IPS DF 4.7 (cell line): Measurements from ENCODE around the gene UXS1.

Experiments
- DNase-seq: peaks from one replicate; pipeline ENCODE4 v3.0.0-alpha.2; 2013; ENCODE audit warnings: low spot score; ENCODE audit errors: extremely low read depth

UXS1 gene

DNA sequence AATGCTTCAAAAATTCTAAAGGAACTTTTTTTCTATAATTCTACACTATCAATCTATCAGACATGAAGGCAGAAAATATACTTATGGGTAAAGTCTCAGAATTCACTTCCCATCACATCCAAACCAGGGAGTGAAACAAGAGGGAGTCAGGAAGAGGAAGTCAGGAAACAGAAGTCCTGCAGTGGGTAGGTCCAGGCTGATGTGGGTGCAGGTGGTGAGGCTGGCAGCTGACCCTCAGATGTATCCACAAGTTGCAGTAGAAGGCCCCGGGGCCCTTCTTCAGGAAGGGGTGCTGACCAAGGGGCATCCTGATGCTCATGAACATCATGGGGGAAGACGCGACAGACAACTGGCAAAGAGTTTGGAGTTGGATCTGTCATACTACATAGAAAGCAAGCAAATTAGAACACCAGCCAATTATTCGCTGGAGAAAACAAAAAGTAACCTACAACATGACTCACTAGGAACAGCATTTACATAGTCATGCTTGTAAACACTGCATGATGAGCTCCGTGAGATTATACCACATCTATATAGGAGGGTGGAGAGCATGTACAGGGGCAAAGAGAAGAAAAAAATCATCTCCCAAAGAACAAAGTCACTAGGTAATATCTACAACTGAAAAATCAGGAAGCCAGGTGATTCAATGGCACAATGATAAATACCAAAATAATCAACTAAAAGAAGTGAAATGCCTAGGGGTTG is 4.2 kb downstream of the UXS1 start:
- DNase-seq = no peak

DNA sequence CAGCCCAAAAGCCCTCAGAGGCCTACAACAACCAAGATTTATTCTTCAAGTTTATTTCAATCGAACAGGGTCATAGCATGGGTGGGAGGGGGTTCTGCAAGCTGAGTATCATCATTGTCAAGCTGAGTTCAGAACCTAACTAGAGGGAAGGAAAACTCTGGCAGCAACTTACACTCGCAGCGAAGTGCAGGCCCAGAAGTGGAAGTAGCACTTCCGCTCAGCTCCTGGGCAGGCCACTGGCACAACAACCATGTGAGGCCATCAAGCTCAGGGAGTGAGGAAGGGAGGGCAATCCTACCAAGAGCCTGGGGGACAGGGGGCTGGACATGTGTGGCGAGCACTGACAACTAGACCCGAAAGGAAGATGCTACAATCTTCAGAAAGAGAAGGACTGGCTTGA is 4.8 kb downstream of the UXS1 start:
- no peak for DNase-seq

DNA sequence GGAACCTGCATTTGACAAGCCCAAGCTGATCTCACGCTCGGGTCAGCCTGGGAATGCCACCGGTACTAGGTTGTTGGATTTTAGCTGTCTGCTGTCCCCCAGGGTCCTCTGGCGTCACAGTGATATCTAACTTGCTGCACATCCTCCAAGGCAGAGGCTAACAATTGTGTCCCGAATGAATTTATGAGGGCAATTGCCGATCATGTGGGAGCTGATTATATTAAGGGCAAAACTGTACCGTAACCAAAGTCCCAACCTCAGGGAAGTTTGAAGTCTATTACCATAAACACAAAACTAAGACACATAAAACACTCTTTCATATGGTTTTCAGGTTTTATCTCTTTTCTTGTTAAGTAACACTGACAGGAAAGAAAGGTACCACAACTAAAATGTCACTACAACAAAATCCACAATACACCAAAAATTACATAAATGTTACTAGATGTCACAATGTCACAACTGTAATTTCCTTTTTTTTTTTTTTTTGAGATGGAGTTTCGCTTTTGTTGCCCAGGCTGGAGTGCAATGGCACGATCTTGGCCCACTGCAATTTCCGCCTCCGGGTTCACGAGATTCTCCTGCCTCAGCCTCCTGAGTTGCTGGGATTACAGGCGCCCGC is 6.7 kb downstream of the UXS1 start:
- DNase-seq = no peak

DNA sequence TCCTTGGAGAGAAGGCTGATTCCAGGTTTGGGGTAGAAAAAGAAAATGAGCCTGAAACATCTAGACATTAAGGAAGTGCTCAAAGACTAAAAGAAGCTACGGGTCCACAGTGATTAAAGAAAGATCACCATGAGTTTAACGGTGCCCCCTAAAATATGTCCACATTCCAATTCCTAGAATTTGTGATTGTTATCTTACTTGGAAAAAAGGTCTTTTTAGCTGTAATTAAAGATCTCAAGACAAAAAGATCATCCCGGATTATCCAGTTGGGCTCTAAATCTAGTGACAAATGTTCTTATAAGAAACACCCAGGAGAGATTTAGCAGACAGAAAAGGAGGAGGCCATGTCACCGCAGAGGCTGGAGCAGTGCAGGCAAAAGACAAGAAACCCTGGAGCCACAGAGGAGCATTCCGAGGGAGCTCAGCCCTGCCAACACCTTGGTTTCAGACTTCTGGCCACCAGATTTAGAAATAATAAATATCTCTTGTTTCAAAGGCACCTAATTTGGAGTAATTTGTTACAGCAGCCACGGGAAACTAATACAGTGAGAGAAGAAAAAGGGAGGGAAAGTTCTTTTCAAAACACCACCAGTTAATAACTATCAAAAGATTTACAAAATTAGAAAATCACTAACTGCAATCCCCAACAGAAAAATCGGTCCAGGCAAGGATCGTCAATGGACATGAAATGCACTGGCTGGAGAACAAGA is 8.5 kb downstream of the UXS1 start:
- DNase-seq = no peak

DNA sequence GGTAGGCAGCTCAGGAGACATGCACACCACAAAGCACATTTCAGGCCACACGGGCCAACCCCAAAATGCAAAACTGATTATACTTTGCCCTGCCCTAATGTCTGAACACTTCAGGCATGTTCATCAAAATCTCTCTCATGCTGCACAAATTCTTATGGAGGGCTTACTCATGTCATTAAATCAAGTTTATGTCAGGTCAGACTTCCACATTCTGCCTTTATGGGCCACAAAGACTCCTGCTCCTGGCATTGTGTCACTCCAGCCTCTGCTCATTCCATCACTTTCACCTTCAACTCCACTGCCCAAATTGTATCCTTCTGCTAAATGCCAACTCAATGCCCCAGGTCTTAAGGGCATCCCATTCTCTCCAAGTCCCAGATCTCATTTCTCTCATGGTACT is 9.2 kb downstream of the UXS1 start:
- no peak for DNase-seq

DNA sequence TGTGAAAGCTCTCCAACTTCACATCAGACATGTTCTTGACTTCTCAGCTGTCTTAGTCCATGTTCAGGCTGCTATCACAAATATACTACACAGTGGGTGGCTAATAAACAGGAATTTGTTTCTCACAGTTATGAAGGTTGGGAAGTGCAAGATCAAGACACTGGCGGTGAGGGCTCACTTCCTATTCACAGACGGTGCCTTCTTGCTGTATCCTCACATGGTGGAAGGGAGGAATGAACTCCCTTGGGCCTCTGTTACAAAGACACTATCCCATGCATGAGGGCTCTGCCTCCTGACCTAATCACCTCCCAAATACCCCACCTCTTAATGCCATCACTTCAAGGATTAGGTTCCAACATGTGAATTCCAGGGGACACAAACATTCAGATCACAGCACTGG is 9.7 kb downstream of the UXS1 start:
- DNase-seq = no peak

DNA sequence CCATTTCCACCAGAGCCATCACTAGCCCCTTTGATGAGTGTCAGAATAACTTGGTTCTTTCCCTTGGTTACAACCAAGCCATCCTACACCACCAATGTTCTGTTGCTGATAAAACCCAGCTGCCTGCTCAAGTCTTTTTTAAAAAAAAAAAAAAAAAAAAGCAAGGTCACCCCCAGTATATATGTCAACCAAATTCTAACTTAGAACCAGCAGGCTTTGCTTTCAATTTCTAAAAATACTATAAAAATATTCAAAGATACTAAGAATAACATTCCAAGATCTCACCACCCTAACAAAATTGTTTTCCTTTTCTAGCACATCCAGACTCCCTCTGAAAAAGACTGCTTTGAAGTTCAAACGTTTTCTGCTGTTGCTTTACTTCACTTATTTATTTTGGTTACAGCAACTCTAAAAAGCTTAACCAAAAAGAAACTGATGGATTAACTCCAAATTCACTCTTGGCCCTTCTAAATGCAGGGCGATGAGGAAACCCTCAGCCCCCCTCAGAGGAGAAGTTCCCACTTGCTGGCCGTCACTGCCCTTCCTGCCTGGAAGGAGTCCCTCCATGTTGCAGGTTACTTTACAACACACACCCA is 10.9 kb downstream of the UXS1 start:
- DNase-seq = no peak

DNA sequence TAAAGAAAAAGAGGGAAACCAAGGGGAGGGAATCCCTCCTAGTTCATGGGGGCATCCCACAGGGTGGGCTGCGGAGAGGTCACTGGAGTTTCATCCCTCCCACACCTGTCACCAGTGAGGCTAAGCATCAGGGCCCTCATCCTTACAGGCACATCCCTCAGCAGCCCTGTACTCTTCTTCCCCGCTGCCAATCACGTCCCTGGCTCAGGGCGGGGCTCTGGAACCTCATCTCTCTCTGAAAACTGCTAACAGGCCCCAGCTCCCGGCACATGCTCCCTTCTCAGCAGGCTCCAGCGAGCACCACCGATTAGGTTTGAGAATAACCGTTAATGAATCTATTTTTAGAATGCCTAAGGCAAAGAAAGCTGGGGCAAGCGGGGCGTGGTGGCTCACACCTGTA is 13.0 kb downstream of the UXS1 start:
- DNase-seq = no peak

DNA sequence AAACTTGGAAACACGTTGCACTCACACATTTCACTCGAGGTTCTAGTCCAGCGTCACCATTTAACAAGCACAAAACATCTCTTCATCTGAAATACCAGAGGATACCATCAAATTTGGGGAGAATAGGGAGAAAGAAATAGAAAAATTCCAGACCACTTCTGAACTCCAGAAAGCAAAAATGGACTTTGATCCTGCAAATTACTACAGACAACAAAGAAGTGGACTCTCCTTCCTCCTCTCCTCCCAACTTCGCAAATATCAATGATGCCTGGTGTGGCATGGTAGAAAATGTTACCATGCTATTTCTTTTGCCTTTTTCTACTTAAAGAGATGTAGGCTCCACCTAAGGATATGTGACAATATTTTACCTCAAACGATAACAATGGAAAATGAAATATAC is 13.5 kb downstream of the UXS1 start:
- DNase-seq = no peak

DNA sequence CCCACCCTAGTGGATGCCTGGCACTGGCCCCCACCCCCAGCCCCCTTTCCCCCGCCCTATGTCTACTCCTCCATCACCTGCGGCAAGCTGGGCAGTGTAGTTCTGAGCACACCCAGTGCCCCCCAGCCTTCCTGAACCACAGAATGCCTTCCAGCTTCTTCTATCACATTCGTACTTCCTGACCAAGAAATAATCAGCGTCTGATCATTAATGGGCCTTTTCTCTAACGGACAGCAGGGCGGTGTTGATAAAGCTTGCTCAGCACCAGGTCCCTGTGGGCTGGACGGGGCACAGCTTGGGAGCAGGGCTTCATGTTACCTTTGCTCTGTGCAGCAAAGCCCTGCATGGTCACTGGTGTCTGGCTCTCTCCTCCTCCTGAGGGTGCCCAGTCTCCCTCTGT is 15.4 kb downstream of the UXS1 start:
- DNase-seq = no peak

DNA sequence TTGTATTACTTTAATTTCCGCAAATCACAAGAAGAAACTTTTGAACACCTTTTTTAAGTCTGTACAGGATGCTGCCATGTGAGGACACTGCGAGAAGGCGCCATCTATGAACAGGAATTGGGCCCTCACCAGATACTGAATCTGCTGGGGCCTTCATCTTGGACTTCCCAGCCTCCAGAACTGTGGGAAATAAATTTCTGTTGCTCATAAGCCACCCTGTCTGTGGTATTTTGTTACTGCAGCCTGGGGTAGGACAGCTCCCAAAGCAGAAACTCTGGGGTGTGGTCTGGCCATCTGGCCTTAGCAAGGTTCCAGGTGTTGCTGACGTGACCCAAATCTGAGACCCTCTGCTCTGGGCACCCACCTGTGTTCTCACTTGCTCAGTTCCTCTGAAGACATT is 16.5 kb downstream of the UXS1 start:
- no peak for DNase-seq

DNA sequence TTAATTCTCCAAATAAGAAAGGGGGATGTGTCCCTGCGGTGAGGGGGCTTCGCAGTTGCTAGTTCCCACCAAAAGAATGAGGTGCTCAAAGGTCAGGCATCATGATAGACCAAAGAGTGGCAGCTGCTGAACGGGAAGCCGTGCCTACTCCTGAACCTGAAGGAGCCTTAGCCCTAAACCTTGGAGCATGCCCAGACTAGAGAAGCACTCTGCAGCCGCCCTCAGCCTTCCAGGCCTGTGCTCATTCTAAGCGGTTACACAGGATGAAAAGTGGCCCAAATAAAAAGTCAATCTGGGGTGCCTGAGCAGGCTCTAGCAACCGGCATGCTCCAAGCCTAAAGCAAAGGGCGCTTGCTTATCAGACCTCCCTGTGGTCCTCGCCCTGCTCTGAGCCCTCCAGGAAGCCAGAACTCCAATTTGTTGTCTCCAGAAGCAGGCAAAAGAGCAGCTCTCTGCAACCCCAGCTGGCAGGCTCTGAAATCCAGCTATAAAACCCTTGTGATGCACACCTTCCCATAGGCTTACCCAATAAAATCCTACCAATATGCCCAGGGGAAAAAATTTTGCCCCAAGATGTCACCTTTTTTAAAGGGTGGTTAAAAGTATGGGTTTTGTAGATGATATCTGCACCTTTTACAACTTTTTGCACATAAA is 17.5 kb downstream of the UXS1 start:
- DNase-seq = no peak

DNA sequence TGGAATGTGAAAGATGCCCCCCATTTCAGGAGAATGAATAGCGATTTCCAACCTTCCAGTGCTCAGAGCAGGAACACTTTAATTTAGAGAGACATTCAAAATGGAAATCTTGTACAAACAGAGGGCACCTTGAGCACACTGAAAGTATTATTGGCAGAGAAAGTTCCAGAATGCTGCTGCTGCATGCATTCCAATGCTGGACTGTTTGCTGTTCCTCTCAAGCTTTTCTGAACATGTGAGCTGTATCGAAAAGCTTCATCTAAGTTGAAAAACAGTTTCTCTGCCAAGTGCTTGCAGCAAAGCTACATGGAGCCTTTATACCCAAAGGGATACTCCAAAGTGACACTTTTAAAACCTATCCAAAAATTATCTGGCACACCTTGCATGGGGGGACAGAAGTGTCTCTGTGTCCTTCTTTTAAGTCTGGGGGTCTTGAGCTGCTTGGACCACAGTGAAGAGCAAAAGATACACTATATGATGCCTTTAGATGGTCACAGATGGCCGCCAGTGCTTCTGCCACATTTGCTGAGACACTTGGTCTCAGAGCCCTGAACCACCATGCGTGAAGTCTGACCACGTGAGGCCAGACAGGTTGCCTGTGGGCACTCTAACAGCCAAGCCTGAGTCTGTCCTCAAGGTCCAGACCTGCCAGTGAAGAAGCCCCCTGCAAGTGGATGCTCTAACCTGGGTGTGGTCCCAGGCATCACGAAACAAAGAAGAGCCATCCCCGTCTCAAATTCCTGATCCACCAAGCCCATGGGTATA is 18.8 kb downstream of the UXS1 start:
- DNase-seq = no peak

DNA sequence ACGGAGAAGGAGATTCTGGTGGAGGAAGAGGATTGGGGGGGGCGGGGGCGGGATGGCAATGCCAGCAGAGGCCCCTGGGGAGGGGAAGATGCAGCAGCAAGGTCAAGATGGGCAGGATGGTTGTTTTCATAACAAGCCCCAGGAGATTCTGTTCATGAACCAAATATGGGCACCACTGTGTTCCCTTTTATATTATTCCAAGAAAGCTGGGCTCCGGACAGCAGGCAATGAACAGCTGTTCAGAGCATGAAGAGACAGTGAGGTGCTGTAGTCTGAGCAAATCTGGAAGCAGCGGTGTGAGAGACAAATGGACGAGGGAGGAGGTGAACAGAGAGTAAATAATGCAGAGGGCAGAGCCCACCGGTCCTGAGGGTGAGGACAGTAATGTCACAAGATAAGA is 20.0 kb downstream of the UXS1 start:
- DNase-seq = no peak

DNA sequence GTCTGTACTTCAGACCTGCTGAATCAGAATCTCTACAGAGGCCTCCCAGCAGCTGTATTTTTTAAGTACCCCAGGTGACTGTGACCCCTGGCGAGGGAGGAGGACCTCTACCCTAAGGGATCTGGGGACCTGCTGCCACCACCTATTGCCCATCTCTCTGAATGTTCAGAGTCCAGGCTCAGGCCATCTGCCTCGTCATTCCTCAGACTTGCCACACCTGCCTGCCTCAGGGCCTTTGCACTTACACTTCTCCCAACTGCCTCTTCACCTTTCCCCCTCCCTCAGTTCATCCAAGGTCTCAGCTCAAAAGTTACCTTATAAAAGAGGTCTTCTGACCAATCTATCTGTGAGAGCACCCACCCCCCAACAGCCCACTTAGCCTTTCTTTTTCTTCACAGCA is 21.5 kb downstream of the UXS1 start:
- DNase-seq = no peak

DNA sequence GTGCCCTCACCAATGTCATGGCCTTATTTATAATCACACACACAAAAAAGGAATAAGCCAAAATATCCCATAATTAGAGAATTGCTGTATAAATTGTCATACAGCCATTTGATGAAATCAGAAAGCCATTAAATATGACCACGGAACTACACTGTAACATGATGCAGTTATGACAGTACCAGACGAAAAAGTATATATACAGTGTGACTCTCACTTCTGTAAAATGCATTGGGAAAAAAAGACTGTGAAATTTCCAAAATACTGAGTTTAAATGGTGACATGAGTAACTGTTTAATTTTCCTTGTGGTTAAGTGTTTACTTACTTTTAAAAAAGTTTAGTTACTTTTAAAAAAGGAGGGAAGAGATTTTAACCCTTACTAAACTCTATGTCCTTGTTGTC is 25.4 kb downstream of the UXS1 start:
- DNase-seq = no peak

DNA sequence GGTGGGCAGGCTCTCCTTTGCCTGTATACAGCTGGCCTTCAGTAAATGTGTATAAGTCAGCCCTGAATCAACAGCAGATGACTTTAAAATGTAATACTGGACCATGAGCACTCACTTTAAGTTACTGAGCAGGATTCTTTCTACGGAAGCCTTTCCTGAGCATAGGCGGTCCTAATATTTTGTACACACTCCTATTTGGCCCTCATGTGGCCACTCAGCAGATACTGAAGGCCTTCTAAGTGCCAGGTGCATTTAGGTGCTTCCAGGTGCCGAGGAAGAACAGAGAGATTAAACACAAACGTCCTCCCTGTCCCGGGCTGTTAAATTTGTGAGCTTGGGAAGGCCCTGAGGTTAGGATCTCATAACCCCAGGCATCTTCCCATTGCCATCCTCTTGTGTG is 27.0 kb downstream of the UXS1 start:
- DNase-seq = no peak

DNA sequence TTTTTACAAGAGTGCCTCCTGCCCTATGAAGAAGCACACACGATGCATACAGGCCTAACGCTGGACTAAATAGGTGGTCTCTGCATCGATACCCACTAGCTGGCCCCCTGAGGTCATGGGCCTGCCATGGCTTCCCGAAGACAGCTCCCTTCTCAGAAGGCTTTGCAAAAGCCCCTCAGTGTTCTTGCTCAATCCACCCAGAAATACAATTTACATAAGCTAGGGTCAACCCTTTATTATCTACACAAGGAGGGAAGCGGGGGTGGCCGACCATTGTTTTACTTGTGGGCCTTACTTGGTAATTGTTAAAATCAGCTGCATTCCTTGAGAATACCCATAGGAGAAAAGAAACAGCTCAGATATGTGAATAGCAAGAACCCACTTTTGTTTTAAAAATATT is 28.5 kb downstream of the UXS1 start:
- no peak for DNase-seq

DNA sequence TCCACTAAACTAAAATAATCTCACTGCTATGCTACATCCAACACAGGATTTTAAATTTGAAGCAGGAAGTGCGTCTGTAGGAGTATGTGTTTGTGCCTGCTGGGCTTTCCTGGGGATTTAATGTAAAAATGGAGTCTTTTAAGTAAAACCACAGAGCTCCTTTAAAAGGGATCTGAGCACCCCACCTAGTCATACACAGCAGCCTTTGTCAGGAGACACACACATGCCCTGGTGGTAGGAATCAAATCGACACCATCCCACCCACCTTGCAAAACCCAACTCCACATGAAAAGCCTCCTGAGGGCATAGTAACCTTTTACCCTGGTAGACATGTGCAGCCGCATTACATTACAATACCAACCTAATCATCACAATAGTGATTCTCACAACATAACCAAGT is 29.1 kb downstream of the UXS1 start:
- peak; percentile 69 for DNase-seq

DNA sequence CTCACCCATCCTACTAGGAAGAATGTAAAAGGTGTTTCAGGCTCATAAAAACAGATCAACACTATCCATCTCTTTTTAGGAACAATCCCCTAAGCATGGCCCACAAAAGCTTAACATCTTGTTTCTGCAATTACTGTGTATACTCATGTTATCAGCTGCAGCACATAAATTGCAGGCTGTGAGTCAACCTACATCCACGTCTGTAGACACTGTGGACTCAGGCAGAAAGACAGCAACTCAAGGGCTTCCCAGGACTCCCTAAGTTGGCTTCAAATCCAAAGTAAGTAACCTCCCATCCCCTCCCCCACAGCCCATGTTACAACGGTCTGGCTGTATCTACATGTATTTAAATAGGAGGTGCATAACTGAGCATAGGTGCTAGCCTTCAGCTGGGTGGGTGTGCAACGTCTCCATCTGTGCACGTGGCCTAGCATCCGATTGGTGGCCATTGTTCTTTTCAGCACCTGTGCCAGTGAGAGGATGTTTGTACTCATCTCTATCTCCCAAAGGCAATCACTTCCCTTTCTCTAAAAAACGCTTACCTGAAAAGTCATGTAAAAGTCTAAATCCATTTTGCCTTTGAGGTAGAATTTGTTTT is 30.1 kb downstream of the UXS1 start:
- no peak for DNase-seq
